IMR-90 (cell line): Measurements from ENCODE around the gene NAA60. TPM values are rescaled to one million over a fixed set of nuclear protein-coding genes. Genes with fewer than 3 reads are reported as not detected.

Experiments used
- ATAC-seq: fragments of 200-7000 bp; cut with Tn5 transposase; 2 replicates; pipeline ENCODE4 v1.9.1; 2020; ENCODE audit warnings: low read depth, mild to moderate bottlenecking, moderate library complexity
- BruUV-seq: library from RNA; stranded (reverse); fragments of 400-500 nt; replicated peaks from 2 replicates; lab custom pipeline; 2021; lab: Mats Ljungman, UMichigan
- CTCF ChIA-PET: fragments of 300-600 bp; formaldehyde crosslinking; extraction: SDS; loops from one replicate; lab custom pipeline; 2021; ENCODE audit warnings: antibody characterized with exemption; lab: Yijun Ruan, JAX
- POLR2A ChIA-PET: fragments of 300-600 bp; sonication (Branson Sonifier 250); formaldehyde crosslinking; loops from one replicate; lab custom pipeline; 2022; ENCODE audit warnings: antibody characterized with exemption; ENCODE audit not compliant: unreplicated experiment; lab: Charles Lee
- DNase-seq: peaks from one replicate; pipeline ENCODE4 v3.0.0; 2013
- H2AFZ ChIP-seq: replicated peaks from 2 replicates; pipeline ENCODE3; 2013; ENCODE audit warnings: low read length, mild to moderate bottlenecking; ENCODE audit not compliant: poor library complexity
- H2AK5ac ChIP-seq: 2 replicates; pipeline ENCODE4 v1.6.1; 2013; ENCODE audit warnings: low read depth, low read length, inconsistent platforms
- H2AK9ac ChIP-seq: replicated peaks from 2 replicates; pipeline ENCODE3; 2013; ENCODE audit warnings: mild to moderate bottlenecking, low read depth, low read length, moderate library complexity; ENCODE audit not compliant: poor library complexity
- H2BK120ac ChIP-seq: 2 replicates; pipeline ENCODE4 v1.6.1; 2013; ENCODE audit warnings: low read depth, low read length, inconsistent platforms
- H2BK15ac ChIP-seq: 3 replicates; pipeline ENCODE4 v1.6.1; 2013; ENCODE audit warnings: low read depth, low read length, inconsistent platforms
- H2BK20ac ChIP-seq: 2 replicates; pipeline ENCODE4 v1.6.1; 2013; ENCODE audit warnings: low read depth, mild to moderate bottlenecking, inconsistent platforms, low read length, moderate library complexity
- H2BK5ac ChIP-seq: 2 replicates; pipeline ENCODE4 v1.6.1; 2013; ENCODE audit warnings: mild to moderate bottlenecking, low read depth, low read length, inconsistent platforms; ENCODE audit not compliant: poor library complexity, severe bottlenecking
- H3K14ac ChIP-seq: replicated peaks from 2 replicates; pipeline ENCODE4 v1.6.1; 2013; ENCODE audit warnings: low read depth, low read length, inconsistent platforms
- H3K18ac ChIP-seq: 2 replicates; pipeline ENCODE4 v1.6.1; 2013; ENCODE audit warnings: low read depth, low read length, control low read depth
- H3K23ac ChIP-seq: 2 replicates; pipeline ENCODE4 v1.6.1; 2013; ENCODE audit warnings: low read depth, low read length, inconsistent platforms
- H3K27ac ChIP-seq: 2 replicates; pipeline ENCODE4 v1.5.1; 2013; ENCODE audit warnings: mild to moderate bottlenecking, control low read depth, low read length; ENCODE audit not compliant: insufficient read depth
- H3K27me3 ChIP-seq: 2 replicates; pipeline ENCODE4 v1.6.1; 2013; ENCODE audit warnings: low read length; ENCODE audit not compliant: control insufficient read depth, insufficient read depth
- H3K36me3 ChIP-seq: 2 replicates; pipeline ENCODE4 v1.6.1; 2013; ENCODE audit warnings: low read length, mixed read lengths; ENCODE audit not compliant: control insufficient read depth, insufficient read depth
- H3K4ac ChIP-seq: 2 replicates; pipeline ENCODE4 v1.6.1; 2013; ENCODE audit warnings: low read depth, low read length, inconsistent platforms
- H3K4me1 ChIP-seq: 2 replicates; pipeline ENCODE4 v1.6.1; 2013; ENCODE audit warnings: low read length, mixed read lengths; ENCODE audit not compliant: control insufficient read depth, insufficient read depth
- H3K4me2 ChIP-seq: 2 replicates; pipeline ENCODE4 v1.6.1; 2013; ENCODE audit warnings: low read depth, mild to moderate bottlenecking, control low read depth, low read length, moderate library complexity
- H3K4me3 ChIP-seq: 2 replicates; pipeline ENCODE4 v1.5.1; 2013; ENCODE audit warnings: low read depth, mild to moderate bottlenecking, control low read depth, low read length, moderate library complexity; ENCODE audit not compliant: insufficient read depth
- H3K56ac ChIP-seq: 2 replicates; pipeline ENCODE4 v1.6.1; 2013; ENCODE audit warnings: low read length, inconsistent platforms; ENCODE audit not compliant: insufficient read depth; ENCODE audit errors: extremely low read depth
- H3K79me1 ChIP-seq, 2 experiments: 2 replicates each; pipeline ENCODE4 v1.6.1; 2013; ENCODE audit warnings: low read length in 2 of 2, inconsistent platforms in 1 of 2, low read depth in 1 of 2
- H3K9ac ChIP-seq: 2 replicates; pipeline ENCODE4 v1.6.1; 2013; ENCODE audit warnings: low read depth, low read length, control low read depth
- H3K9me1 ChIP-seq: 2 replicates; pipeline ENCODE4 v1.6.1; 2013; ENCODE audit warnings: low read length, inconsistent platforms; ENCODE audit not compliant: insufficient read depth
- H3K9me3 ChIP-seq: 2 replicates; pipeline ENCODE4 v1.6.1; 2013; ENCODE audit warnings: low read length; ENCODE audit not compliant: control insufficient read depth, insufficient read depth
- H4K20me1 ChIP-seq: 2 replicates; pipeline ENCODE4 v1.6.1; 2013; ENCODE audit warnings: low read length, inconsistent platforms; ENCODE audit not compliant: insufficient read depth
- H4K5ac ChIP-seq: 2 replicates; pipeline ENCODE4 v1.6.1; 2013; ENCODE audit warnings: mild to moderate bottlenecking, low read depth, low read length, control low read depth
- H4K8ac ChIP-seq, 2 experiments: 2 replicates each; pipeline ENCODE4 v1.6.1; 2013; ENCODE audit warnings: low read depth in 2 of 2, low read length in 2 of 2, control low read depth in 1 of 2, inconsistent platforms in 1 of 2
- H4K91ac ChIP-seq: 2 replicates; pipeline ENCODE4 v1.6.1; 2013; ENCODE audit warnings: low read depth, low read length, inconsistent platforms; ENCODE audit not compliant: insufficient read depth
- FOS ChIP-seq: fragments of 150-350 bp; IDR thresholded peaks from 2 replicates; pipeline ENCODE4 v1.6.1; 2016; ENCODE audit warnings: low read depth, low read length
- MAFK ChIP-seq: IDR thresholded peaks from 2 replicates; pipeline ENCODE4 v1.6.1; 2012; ENCODE audit warnings: low read depth, low read length, improper control_type of control experiment
- POLR2A ChIP-seq: IDR thresholded peaks from 2 replicates; pipeline ENCODE4 v1.6.1; 2012; ENCODE audit warnings: mild to moderate bottlenecking, low read depth, low read length
- RFX5 ChIP-seq: IDR thresholded peaks from 2 replicates; pipeline ENCODE4 v1.8.0; 2012; ENCODE audit warnings: low read depth, mild to moderate bottlenecking, low read length, moderate library complexity
- SMC3 ChIP-seq: fragments of 150-350 bp; IDR thresholded peaks from 2 replicates; pipeline ENCODE4 v1.6.1; 2016; ENCODE audit warnings: low read depth, mild to moderate bottlenecking, antibody characterized with exemption, low read length, moderate library complexity
- WGBS, 2 experiments: methylation state at CpG; one replicate each; pipeline versions ENCODE4 v1.1.5 to v1.1.7; 2013; ENCODE audit warnings: missing lambda C conversion rate in 2 of 2; ENCODE audit not compliant: insufficient read length in 1 of 2; ENCODE audit errors: extremely low coverage in 2 of 2; 5-methylcytosine and 5-hydroxymethylcytosine counted together
- dilution Hi-C: fragments of 300-500 bp; cut with HindIII; formaldehyde crosslinking; loops from one replicate; pipeline ENCODE4 v1.14.3; 2018; ENCODE audit warnings: low sequenced_read_pairs; ENCODE audit not compliant: unreplicated experiment
- in situ Hi-C: fragments of 300-500 bp; cut with MboI; formaldehyde crosslinking; loops from 3 replicates; pipeline ENCODE4 v1.14.3; 2019; ENCODE audit warnings: low sequenced_read_pairs, inconsistent platforms, mixed read lengths
- intact Hi-C: fragments of 100-400 bp; cut with micrococcal nuclease; formaldehyde crosslinking; loops from 2 replicates; pipeline ENCODE4 v1.10.0; 2022
- polyA plus RNA-seq, 3 experiments: library from polyadenylated mRNA; depleted of rRNA; stranded (reverse); fragments of >200 nt; gene quantifications; 2 replicates each; pipeline ENCODE4 v1.2.3, GENCODE V29; 2012; ENCODE audit warnings: low replicate concordance in 1 of 3
- total RNA-seq: library from RNA; depleted of rRNA; stranded (reverse); fragments of >200 nt; gene quantifications from 2 replicates; pipeline ENCODE4 v1.2.3, GENCODE V29; 2012
- TF ChIP-seq, protein P1 (sequence below): fragments of 150-350 bp; IDR thresholded peaks from 2 replicates; pipeline ENCODE4 v1.6.1; 2016; ENCODE audit warnings: low read depth, mild to moderate bottlenecking, low read length, moderate library complexity, borderline replicate concordance

The NAA60 gene
- total and polyA plus RNA-seq, 2 of the 4 experiments (the other 2 are of a cell fraction): 7.5 to 18.0 TPM

DNA sequence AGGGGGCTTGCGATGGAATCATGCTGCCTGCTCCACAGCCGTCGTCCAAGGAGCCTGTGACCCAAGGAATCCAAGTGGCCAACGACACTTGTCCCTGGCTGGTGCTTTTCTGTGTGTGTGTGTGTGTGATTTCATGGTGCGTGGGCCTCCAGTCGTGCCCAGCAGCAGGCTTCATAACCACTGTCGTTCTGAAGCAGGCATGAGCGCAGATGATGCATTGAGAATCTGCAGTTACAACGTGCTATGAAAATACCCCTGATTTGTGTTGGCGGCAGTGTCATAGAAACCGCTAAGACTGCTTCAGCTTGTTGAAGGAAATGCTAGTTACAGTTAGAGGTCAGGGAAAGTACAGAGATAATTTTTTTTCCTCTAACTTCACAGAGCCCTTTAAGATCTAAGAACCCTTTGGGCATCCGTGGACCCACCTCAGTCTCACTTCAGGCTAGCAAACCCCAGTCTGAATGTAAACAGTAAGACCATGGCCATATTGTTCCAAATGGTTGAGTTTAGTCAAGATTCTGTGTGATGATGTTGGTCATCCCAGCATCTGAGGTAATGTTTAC, 36.3 kb downstream of the NAA60 start:
- H3K18ac ChIP-seq: no peak overlapping the region
- H3K9me3 ChIP-seq: no peaks in the 10 kb centered on the region
- no peaks in the 10 kb centered on the region for H3K4me1 ChIP-seq
- H4K20me1 ChIP-seq: peaks cover 38% of the 10 kb centered on the region
- H3K27ac ChIP-seq: no peak overlapping the region
- 88% methylated on average over 7 of the region's 12 CpGs; no CpG with 5 or more reads in 1 of the 2 experiments for WGBS, 2 experiments
- H2BK15ac ChIP-seq: no peak overlapping the region
- no peak overlapping the region for H3K23ac ChIP-seq
- no peak overlapping the region for H3K56ac ChIP-seq
- H3K36me3 ChIP-seq: peaks cover 52% of the 10 kb centered on the region
- BruUV-seq: no TSS peak
- ChIA-PET CTCF (no interaction called here), POLR2A (no interaction called here)
- no peak overlapping the region for H3K14ac ChIP-seq
- H3K4me3 ChIP-seq: no peak overlapping the region
- no peak overlapping the region for H3K9ac ChIP-seq
- dilution Hi-C loops: no loop called here
- peaks cover 11% of the 10 kb centered on the region for H3K9me1 ChIP-seq
- no peak overlapping the region for H3K4ac ChIP-seq
- no peak overlapping the region for H3K4me2 ChIP-seq
- H2BK5ac ChIP-seq: no peak overlapping the region
- no peak overlapping the region for H2BK20ac ChIP-seq
- TF ChIP-seq FOS: no peak
- no peak for TF ChIP-seq MAFK
- no peak for TF ChIP-seq POLR2A
- no peak for TF ChIP-seq RFX5
- no peak for TF ChIP-seq SMC3
- TF ChIP-seq, protein P1, sequence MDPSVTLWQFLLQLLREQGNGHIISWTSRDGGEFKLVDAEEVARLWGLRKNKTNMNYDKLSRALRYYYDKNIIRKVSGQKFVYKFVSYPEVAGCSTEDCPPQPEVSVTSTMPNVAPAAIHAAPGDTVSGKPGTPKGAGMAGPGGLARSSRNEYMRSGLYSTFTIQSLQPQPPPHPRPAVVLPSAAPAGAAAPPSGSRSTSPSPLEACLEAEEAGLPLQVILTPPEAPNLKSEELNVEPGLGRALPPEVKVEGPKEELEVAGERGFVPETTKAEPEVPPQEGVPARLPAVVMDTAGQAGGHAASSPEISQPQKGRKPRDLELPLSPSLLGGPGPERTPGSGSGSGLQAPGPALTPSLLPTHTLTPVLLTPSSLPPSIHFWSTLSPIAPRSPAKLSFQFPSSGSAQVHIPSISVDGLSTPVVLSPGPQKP: no peak
- H2AK5ac ChIP-seq: no peak overlapping the region
- no peak overlapping the region for H2AFZ ChIP-seq
- DNase-seq (no peak), ATAC-seq (no peak)
- no peak overlapping the region for H4K8ac ChIP-seq
- H4K5ac ChIP-seq: no peak overlapping the region
- no peak overlapping the region for H2BK120ac ChIP-seq
- H4K91ac ChIP-seq: no peak overlapping the region
- in situ Hi-C loops: no loop called here
- intact Hi-C loops: no loop called here
- peaks cover 15 to 66% of the 10 kb centered on the region in 2 experiments for H3K79me1 ChIP-seq
- no peak overlapping the region for H2AK9ac ChIP-seq
- no peaks in the 10 kb centered on the region for H3K27me3 ChIP-seq
